Osteocyte (in vitro differentiated cells): ENCODE data around the gene RAMP1. TPM values are rescaled to one million over a fixed set of nuclear protein-coding genes. Genes with fewer than 3 reads are reported as not detected.

ENCODE experiments used
- DNase-seq: peaks from one replicate; pipeline ENCODE4 v3.0.0; 2021; ENCODE audit warnings: mixed read lengths; ENCODE audit not compliant: unreplicated experiment; ENCODE audit errors: extremely low spot score
- H3K27ac Mint-ChIP-seq: one replicate; pipeline ENCODE4 v1.8.0; 2021; ENCODE audit warnings: mild to moderate bottlenecking, mixed read lengths; ENCODE audit not compliant: unreplicated experiment
- H3K27me3 Mint-ChIP-seq: one replicate; pipeline ENCODE4 v1.8.0; 2021; ENCODE audit warnings: mixed read lengths; ENCODE audit not compliant: unreplicated experiment
- H3K36me3 Mint-ChIP-seq: one replicate; pipeline ENCODE4 v1.8.0; 2021; ENCODE audit warnings: mixed read lengths; ENCODE audit not compliant: unreplicated experiment
- H3K4me1 Mint-ChIP-seq: one replicate; pipeline ENCODE4 v1.8.0; 2021; ENCODE audit warnings: mixed read lengths; ENCODE audit not compliant: unreplicated experiment
- H3K4me3 Mint-ChIP-seq: one replicate; pipeline ENCODE4 v1.8.0; 2021; ENCODE audit warnings: mild to moderate bottlenecking, moderate library complexity, mixed read lengths; ENCODE audit not compliant: unreplicated experiment
- H3K9me3 Mint-ChIP-seq: one replicate; pipeline ENCODE4 v1.8.0; 2021; ENCODE audit warnings: mixed read lengths; ENCODE audit not compliant: unreplicated experiment
- CTCF ChIP-seq: fragments of 200-600 bp; sonication (generic); IDR thresholded peaks from 2 replicates; pipeline ENCODE4 v1.5.0; 2021; ENCODE audit warnings: antibody characterized with exemption, mild to moderate bottlenecking, moderate library complexity
- total RNA-seq: library from RNA; stranded (reverse); gene quantifications from 2 replicates; pipeline ENCODE4 v1.2.1, GENCODE V29; 2021

The RAMP1 gene
- total RNA-seq, 1 donor from 2014 or later = 93.4 TPM

GRCh38 chr2:237931205-237931721, 71.8 kb downstream of the RAMP1 start:
- Mint-ChIP-seq H3K9me3 (no peaks in the 10 kb centered on the region), H3K27me3 (no peaks in the 10 kb centered on the region), H3K27ac (peak overlapping the region; percentile 91), H3K4me1 (peaks cover 53% of the 10 kb centered on the region), H3K36me3 (no peaks in the 10 kb centered on the region), H3K4me3 (no peak overlapping the region)
- no peak for TF ChIP-seq CTCF
- no peak for DNase-seq

DNA sequence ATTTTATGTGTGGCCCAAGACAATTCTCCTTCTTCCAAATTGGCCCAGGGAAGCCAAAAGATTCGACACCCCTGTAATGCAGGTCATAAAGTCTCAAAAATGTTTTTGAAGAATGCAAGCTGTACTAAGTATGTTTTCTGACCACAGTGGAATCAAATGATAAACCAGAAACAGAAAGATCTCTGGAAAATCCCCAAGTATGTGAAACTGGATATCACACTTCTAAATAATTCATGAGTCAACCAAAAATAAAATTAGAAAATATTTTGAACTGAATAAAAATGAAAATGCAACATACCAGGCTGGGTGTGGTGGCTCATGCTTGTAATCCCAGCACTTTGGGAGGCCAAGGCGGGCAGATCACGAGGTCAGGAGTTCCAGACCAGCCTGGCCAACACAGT, 73.3 kb downstream of the RAMP1 start:
- H3K4me3 Mint-ChIP-seq = no peak overlapping the region
- peak overlapping the region; percentile 91 for H3K27ac Mint-ChIP-seq
- TF ChIP-seq CTCF = no peak
- H3K27me3 Mint-ChIP-seq = no peaks in the 10 kb centered on the region
- DNase-seq = no peak
- H3K4me1 Mint-ChIP-seq = peaks cover 50% of the 10 kb centered on the region
- H3K36me3 Mint-ChIP-seq = no peaks in the 10 kb centered on the region
- no peaks in the 10 kb centered on the region for H3K9me3 Mint-ChIP-seq

GRCh38 chr2:237934186-237934585, 74.8 kb downstream of the RAMP1 start:
- H3K27ac Mint-ChIP-seq = peak overlapping the region; percentile 34
- H3K4me1 Mint-ChIP-seq = peaks cover 51% of the 10 kb centered on the region
- no peak overlapping the region for H3K4me3 Mint-ChIP-seq

DNA sequence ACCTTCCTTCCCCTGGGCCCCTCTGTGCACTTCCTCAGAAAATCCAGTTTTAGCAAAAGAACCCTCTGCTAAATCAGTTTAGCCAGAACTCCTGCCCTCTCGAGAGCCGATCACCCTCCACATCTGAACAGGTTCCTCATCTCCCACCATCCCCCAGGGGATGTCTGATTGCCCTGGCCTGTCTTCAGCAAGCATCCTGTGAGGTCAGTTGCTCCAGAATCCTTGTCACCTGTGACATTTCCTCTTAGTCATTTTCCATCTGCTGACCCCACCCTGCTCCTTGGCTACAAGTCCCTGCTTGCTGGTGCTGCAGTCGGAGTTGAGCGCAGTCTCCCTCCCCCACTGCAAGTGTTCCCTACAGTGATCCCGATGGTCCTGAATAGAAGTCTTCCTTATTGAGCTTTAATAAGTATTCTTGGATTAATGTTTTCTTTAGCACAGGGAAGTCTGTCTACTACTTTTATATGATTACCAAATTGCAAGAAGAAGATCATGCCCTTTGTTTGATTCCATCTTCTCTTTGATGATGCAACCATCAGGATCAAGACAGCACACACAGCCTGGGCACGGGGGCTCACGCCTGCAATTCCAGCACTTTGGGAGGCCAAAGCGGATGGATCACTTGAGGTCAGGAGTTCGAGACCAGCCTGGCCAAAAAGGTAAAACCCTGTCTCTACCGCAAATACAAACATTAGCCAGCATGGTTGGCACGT, 76.5 kb downstream of the RAMP1 start:
- Mint-ChIP-seq H3K36me3 (no peaks in the 10 kb centered on the region), H3K9me3 (no peaks in the 10 kb centered on the region), H3K27ac (no peak overlapping the region), H3K4me3 (no peak overlapping the region), H3K27me3 (no peaks in the 10 kb centered on the region), H3K4me1 (peaks cover 50% of the 10 kb centered on the region)
- no peak for DNase-seq
- TF ChIP-seq CTCF = no peak

More at GRCh38 chr2:237934186-237934585, 74.8 kb downstream of the RAMP1 start:
- no peak for TF ChIP-seq CTCF
- no peaks in the 10 kb centered on the region for H3K27me3 Mint-ChIP-seq
- no peaks in the 10 kb centered on the region for H3K9me3 Mint-ChIP-seq
- no peak for DNase-seq
- H3K36me3 Mint-ChIP-seq = no peaks in the 10 kb centered on the region

DNA sequence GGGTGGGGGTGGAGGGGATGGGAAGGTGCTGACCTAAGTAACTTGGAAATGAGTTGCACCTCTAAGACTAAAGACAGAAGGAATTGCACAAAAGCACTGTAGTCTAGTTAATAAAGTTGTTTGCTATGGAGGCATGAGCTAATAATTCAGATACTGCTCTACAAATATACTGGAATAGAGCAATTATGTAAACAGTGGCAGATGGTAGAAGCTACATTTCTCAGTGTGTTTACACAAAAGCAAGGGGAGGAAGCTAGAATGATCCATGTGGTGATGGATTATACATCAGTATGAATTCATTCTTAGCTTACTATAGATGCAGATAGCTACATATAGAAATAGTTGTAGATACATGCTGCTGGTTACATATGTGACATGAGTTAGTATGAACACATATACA, 79.8 kb downstream of the RAMP1 start:
- no peaks in the 10 kb centered on the region for H3K9me3 Mint-ChIP-seq

More for the DNA sequence above, 79.8 kb downstream of the RAMP1 start:
- DNase-seq = no peak
- Mint-ChIP-seq H3K36me3 (no peaks in the 10 kb centered on the region), H3K27me3 (no peaks in the 10 kb centered on the region), H3K4me1 (peaks cover 23% of the 10 kb centered on the region), H3K27ac (no peak overlapping the region), H3K4me3 (no peak overlapping the region)
- TF ChIP-seq CTCF = no peak
